AG04450 (cell line): ENCODE measurements around the gene GAS2L1. TPM values are rescaled to one million over a fixed set of nuclear protein-coding genes. Genes with fewer than 3 reads are reported as not detected.

ENCODE experiments used
- CTCF ChIA-PET: fragments of 300-600, 350-600 bp; formaldehyde crosslinking; extraction: SDS; loops from one replicate; lab custom pipeline; 2022; ENCODE audit warnings: antibody characterized with exemption, inconsistent platforms; lab: Charles Lee
- POLR2A ChIA-PET: fragments of 350-600 bp; formaldehyde crosslinking; extraction: SDS; loops from one replicate; lab custom pipeline; 2021; ENCODE audit warnings: antibody characterized with exemption, inconsistent platforms; lab: Yijun Ruan, JAX
- DNase-seq: peaks from one replicate; pipeline ENCODE4 v3.0.0-alpha.2; 2011; ENCODE audit warnings: low read depth, low spot score
- H3K27ac ChIP-seq: one replicate; pipeline ENCODE4 v1.5.1; 2012; ENCODE audit warnings: low read depth, low read length, control low read depth
- H3K27me3 ChIP-seq: one replicate; pipeline ENCODE4 v1.6.0; 2012; ENCODE audit warnings: low read length; ENCODE audit not compliant: control insufficient read depth, insufficient read depth
- H3K4me3 ChIP-seq: 2 replicates; pipeline ENCODE4 v1.5.1; 2011; ENCODE audit warnings: mild to moderate bottlenecking, low read depth, low read length, control low read depth
- H3K9me3 ChIP-seq: 2 replicates; pipeline ENCODE4 v1.5.1; 2012; ENCODE audit warnings: low read length; ENCODE audit not compliant: control insufficient read depth, insufficient read depth
- CTCF ChIP-seq: IDR thresholded peaks from 2 replicates; pipeline ENCODE4 v1.5.1; 2011; ENCODE audit warnings: low read depth, low read length, control low read depth, inconsistent platforms
- polyA plus RNA-seq: library from polyadenylated mRNA; depleted of rRNA; stranded (reverse); fragments of >200 nt; gene quantifications from 2 replicates; pipeline ENCODE4 v1.2.3, GENCODE V29; 2011

GAS2L1 gene
- polyA plus RNA-seq, 1 experiment, result 4.5 TPM

GRCh38 chr22:29260031-29260560, 46.4 kb upstream of the GAS2L1 start:
- no peak overlapping the region for H3K27ac ChIP-seq
- CTCF ChIA-PET, result no interaction called here
- no peak for TF ChIP-seq CTCF
- no peaks in the 10 kb centered on the region for H3K9me3 ChIP-seq
- no peaks in the 10 kb centered on the region for H3K27me3 ChIP-seq
- POLR2A ChIA-PET, result no interaction called here
- no peak for DNase-seq
- H3K4me3 ChIP-seq, result no peak overlapping the region

GRCh38 chr22:29260601-29261315, 45.7 kb upstream of the GAS2L1 start:
- no peak overlapping the region for H3K4me3 ChIP-seq
- no peak for DNase-seq
- no peak overlapping the region for H3K27ac ChIP-seq
- ChIA-PET POLR2A (no interaction called here), CTCF (no interaction called here)
- H3K9me3 ChIP-seq, result no peaks in the 10 kb centered on the region
- no peak for TF ChIP-seq CTCF
- no peaks in the 10 kb centered on the region for H3K27me3 ChIP-seq

- POLR2A ChIA-PET, result no interaction called here
- no peak for TF ChIP-seq CTCF
- CTCF ChIA-PET, result no interaction called here
- DNase-seq, result no peak
- no peak overlapping the region for H3K27ac ChIP-seq
- no peaks in the 10 kb centered on the region; the same call in 1 of the 2 replicates for H3K9me3 ChIP-seq
- H3K27me3 ChIP-seq, result no peaks in the 10 kb centered on the region
- no peak overlapping the region for H3K4me3 ChIP-seq
Measured at GRCh38 chr22:29263791-29264276, 42.6 kb upstream of the GAS2L1 start.

GRCh38 chr22:29265305-29265704, 41.1 kb upstream of the GAS2L1 start:
- Histone ChIP-seq H3K27ac (no peak overlapping the region), H3K9me3 (no peaks in the 10 kb centered on the region; the same call in 1 of the 2 replicates), H3K4me3 (no peak overlapping the region), H3K27me3 (no peaks in the 10 kb centered on the region)
- CTCF ChIA-PET, result no interaction called here
- DNase-seq, result no peak
- no peak for TF ChIP-seq CTCF
- POLR2A ChIA-PET, result no interaction called here

DNA sequence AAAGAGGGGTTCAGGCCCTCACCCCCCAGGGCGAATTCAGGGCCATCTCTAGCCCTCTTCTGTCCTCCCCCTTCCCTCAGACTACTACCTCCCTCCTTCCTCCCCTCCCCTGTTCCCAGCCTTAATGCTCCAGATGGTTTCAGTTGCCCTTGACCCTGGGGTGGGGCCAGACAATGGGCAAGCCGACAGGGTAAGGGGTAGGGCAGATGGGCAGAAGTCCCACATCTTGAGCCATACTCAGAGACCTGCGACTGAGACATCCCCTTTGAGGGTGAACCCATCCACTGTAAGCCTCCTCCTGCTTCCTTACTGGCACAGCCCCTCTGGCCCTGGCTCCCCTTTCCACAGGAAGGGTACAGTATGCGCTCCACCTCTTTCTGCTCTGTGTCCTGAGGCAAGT, 40.5 kb upstream of the GAS2L1 start:
- CTCF ChIA-PET, result no interaction called here
- no peak for DNase-seq
- H3K4me3 ChIP-seq, result no peak overlapping the region

More for the DNA sequence above, 40.5 kb upstream of the GAS2L1 start:
- no peak overlapping the region for H3K27ac ChIP-seq
- no peaks in the 10 kb centered on the region; the same call in 1 of the 2 replicates for H3K9me3 ChIP-seq
- no peak for TF ChIP-seq CTCF
- POLR2A ChIA-PET, result no interaction called here
- no peaks in the 10 kb centered on the region for H3K27me3 ChIP-seq
